Psoas muscle (tissue), 8 donors: ENCODE measurements around the gene CACNG4. TPM values are rescaled to one million over a fixed set of nuclear protein-coding genes. Genes with fewer than 3 reads are reported as not detected.

Experiments
- ATAC-seq, 4 donors: fragments of 200-7000 bp; cut with Tn5 transposase; one replicate each; pipeline ENCODE4 v1.9.1; 2020; ENCODE audit warnings: moderate library complexity in 3 of 4, mild to moderate bottlenecking in 2 of 4
- DNase-seq, 2 donors: peaks; one replicate each; pipeline ENCODE4 v3.0.0-alpha.2; 2020
- H3K27ac ChIP-seq: fragments of 200-600 bp; one replicate; pipeline ENCODE4 v1.8.0; 2022
- H3K27me3 ChIP-seq, 3 donors: fragments of 200-600 bp in 1 of 3; one replicate each; pipeline versions ENCODE4 v1.6.1 to v1.8.0; 2013 to 2022; ENCODE audit warnings: low read length in 2 of 3, mild to moderate bottlenecking in 2 of 3, moderate library complexity in 1 of 3; ENCODE audit not compliant: insufficient read depth in 3 of 3
- H3K36me3 ChIP-seq, 2 donors: fragments of 200-600 bp in 1 of 2; one replicate each; pipeline versions ENCODE4 v1.6.1 to v1.8.0; 2013 to 2022; ENCODE audit warnings: low read depth in 1 of 2, mild to moderate bottlenecking in 1 of 2, moderate library complexity in 1 of 2; ENCODE audit not compliant: insufficient read depth in 1 of 2
- H3K4me1 ChIP-seq: fragments of 200-600 bp; one replicate; pipeline ENCODE4 v1.8.0; 2022
- H3K4me3 ChIP-seq: fragments of 200-600 bp; one replicate; pipeline ENCODE4 v1.8.0; 2022; ENCODE audit warnings: mild to moderate bottlenecking
- H3K9me3 ChIP-seq: fragments of 200-600 bp; one replicate; pipeline ENCODE4 v1.8.0; 2022
- WGBS, 3 donors: extraction: QIAGEN DNeasy Blood & Tissue Kit; methylation state at CpG; one replicate each; pipeline versions ENCODE4 v1.1.6 to v1.1.7; 2013; 5-methylcytosine and 5-hydroxymethylcytosine counted together
- intact Hi-C, 2 donors: fragments of 100-400 bp; cut with DNase I; formaldehyde crosslinking; loops; one replicate each; pipeline versions ENCODE4 v1.11.0 to v1.14.2; 2022
- polyA plus RNA-seq, 3 donors: library from polyadenylated mRNA; stranded (reverse); fragments of 200-250 nt; gene quantifications; one replicate each; pipeline ENCODE4 v1.2.3, GENCODE V29; 2013
- total RNA-seq, 4 donors: library from RNA; stranded (reverse); fragmentation: NEBNext Ultra II Directional in 2 of 4; extraction: Animal tissue kit (Norgen Biotek cat#: 25700) in 2 of 4; gene quantifications; one replicate each; pipeline versions ENCODE4 v1.2.1 to v1.2.4, GENCODE V29; 2021 to 2023
- TF ChIP-seq, protein P1 (sequence below): fragments of 200-600 bp; IDR thresholded peaks from one replicate; pipeline ENCODE4 v1.8.0; 2022; ENCODE audit warnings: antibody characterized with exemption
- donor health status: healthy with polysubstance abuse.
- donor health status: DM: no; HTN: no; CAD: no; lungs with moderate emphysema.
- donor health status: Bipolar disorder and iron deficiency.
- donor health status: healthy.
- donor health status: DM: yes; HTN: yes; CAD: no.
- donor health status: DM: no; HTN: no; CAD: no.
- donor health status: DM: no; HTN: no; CAD: no.
- donor health status: DM: yes; HTN: yes; CAD: no.

CACNG4 gene
- total and polyA plus RNA-seq, 7 donors = 0.03 TPM; not detected in 6

DNA sequence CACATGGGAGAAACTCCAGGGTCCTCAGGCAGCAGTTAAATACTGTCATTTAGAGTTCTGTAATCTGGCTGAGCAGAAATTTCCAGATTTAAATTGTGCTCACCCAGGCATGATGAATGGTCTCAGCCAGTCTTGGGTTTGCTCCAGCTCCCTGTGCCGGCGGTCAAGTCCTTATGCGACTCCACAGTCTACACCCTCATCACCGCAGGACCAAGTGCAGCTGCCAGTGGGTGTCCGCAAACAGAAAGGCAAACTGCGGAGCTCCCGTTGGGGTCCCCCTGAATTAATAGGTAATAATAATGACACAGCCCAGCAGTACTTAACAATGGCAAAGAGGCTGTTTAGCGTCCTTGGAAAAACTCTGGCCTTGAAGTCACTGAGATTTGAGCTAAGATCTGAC, 3.9 kb upstream of the CACNG4 start:
- Histone ChIP-seq H3K9me3 (no peaks in the 10 kb centered on the region), H3K27ac (no peak overlapping the region), H3K4me3 (no peak overlapping the region), H3K27me3 (peaks cover 0 to 22% (median 9%) of the 10 kb centered on the region in 3 donors), H3K4me1 (no peaks in the 10 kb centered on the region), H3K36me3 (no peaks in the 10 kb centered on the region)
- TF ChIP-seq, protein P1, sequence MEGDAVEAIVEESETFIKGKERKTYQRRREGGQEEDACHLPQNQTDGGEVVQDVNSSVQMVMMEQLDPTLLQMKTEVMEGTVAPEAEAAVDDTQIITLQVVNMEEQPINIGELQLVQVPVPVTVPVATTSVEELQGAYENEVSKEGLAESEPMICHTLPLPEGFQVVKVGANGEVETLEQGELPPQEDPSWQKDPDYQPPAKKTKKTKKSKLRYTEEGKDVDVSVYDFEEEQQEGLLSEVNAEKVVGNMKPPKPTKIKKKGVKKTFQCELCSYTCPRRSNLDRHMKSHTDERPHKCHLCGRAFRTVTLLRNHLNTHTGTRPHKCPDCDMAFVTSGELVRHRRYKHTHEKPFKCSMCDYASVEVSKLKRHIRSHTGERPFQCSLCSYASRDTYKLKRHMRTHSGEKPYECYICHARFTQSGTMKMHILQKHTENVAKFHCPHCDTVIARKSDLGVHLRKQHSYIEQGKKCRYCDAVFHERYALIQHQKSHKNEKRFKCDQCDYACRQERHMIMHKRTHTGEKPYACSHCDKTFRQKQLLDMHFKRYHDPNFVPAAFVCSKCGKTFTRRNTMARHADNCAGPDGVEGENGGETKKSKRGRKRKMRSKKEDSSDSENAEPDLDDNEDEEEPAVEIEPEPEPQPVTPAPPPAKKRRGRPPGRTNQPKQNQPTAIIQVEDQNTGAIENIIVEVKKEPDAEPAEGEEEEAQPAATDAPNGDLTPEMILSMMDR = no peak
- ATAC-seq (no peak), DNase-seq (no peak)
- intact Hi-C loops = no loop called here
- 66 to 69% (median 66%) methylated on average over 8 of the region's 8 CpGs for WGBS, 3 donors

DNA sequence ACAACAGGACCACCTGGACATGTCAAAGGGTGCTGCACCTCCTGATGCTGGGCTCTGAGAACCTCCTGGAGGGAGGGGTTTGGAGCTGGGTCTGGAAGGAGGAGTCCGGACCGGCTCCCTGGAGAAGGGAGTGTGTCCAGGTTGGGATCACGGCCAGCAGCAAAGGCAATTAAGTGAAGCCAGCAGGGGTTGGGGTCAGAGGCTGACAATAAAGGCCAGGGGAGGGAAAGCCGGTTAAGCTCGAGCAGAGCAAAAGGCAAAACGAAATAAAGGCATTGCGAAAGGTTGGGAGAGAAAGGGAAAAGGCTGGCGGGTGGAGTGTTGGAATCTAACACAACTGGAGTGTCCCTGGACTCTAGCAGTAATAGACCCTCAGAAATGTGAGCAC, 992 bp upstream of the CACNG4 start:
- Histone ChIP-seq H3K9me3 (no peaks in the 10 kb centered on the region), H3K4me3 (no peak overlapping the region), H3K27ac (no peak overlapping the region), H3K27me3 (peaks cover 0 to 46% (median 17%) of the 10 kb centered on the region in 3 donors), H3K4me1 (peaks cover 11% of the 10 kb centered on the region), H3K36me3 (no peaks in the 10 kb centered on the region)
- TF ChIP-seq, protein P1 = no peak
- intact Hi-C loops = no loop called here
- DNase-seq = no peak
- WGBS, 3 donors = 30 to 43% (median 32%) methylated on average over 8 of the region's 8 CpGs
- no peak for ATAC-seq

DNA sequence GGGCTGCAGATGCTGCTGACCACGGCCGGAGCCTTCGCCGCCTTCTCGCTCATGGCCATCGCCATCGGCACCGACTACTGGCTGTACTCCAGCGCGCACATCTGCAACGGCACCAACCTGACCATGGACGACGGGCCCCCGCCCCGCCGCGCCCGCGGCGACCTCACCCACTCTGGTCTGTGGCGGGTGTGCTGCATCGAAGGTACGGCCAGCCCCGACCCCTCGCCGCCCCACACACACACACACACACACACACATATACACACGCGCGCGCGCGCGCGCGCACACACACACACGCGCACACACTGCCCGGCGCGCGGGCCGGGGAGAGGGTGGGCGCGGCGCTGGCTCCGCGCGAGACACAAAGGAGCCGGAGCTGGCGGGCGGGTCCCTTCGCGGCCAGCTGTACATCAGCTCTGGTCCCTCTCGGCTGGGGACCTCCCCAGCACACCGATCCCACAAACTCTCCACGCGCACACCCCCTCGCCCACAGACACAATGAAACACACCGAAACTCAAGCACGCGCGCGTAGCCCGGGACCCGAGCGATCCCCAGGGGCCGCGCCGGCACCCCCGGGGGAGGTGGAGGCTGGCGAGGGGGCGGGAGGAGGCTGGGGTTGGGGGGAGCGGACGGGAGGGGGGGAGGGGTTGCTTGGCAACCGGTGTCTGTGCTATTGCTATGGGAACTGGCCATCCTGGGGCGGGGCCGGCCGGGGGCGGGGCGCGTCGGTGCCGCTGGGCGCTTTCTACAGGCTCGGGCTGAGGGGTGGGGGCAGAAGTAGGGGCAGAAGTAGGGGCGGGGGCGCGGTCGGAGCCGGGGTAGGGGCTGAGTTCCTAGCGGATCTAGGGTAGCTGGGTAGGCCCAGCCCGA, 658 bp downstream of the CACNG4 start:
- peaks cover 0 to 46% (median 17%) of the 10 kb centered on the region in 3 donors for H3K27me3 ChIP-seq
- TF ChIP-seq, protein P1 = no peak
- peak in 3 of 4 donors; percentile 34 to 66 (median 47) for ATAC-seq

DNA sequence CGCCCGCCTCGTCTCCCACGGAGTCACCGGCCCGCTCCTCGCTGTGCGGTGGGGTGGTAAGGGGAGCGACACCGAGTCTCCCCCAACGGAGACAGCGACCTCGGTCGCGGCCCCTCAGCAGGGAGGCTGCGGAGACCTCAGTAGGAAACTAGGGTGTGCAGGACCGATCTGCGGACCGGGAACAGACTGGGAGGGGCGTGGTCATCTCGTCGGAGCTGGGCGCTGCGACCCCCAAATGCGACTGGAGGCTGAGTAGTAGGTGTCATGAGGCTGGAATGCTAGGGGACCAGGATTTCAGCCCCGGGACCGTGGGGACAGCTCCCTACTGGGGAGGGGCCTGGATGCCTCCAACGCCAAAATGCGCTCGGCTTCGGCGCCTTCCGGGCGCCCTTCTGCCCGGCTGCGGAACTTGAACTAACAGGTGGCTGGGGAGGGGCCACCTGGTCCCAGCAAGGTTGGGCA, 1.3 kb downstream of the CACNG4 start:
- WGBS, 3 donors = 2 to 4% (median 3%) methylated on average over 34 to 36 of the region's 36 CpGs
- no peaks in the 10 kb centered on the region for H3K36me3 ChIP-seq
- ATAC-seq = peak; percentile 26 to 57 (median 36)

More for the DNA sequence above, 658 bp downstream of the CACNG4 start:
- no peak overlapping the region for H3K27ac ChIP-seq
- peak overlapping the region; percentile 58 for H3K4me3 ChIP-seq
- intact Hi-C loops = no loop called here
- H3K9me3 ChIP-seq = no peaks in the 10 kb centered on the region
- 0 to 1% (median 0%) methylated on average over 22 to 91 of the region's 92 CpGs for WGBS, 3 donors
- H3K4me1 ChIP-seq = peaks cover 11% of the 10 kb centered on the region
- peak in 1 of 2 donors; percentile 60 for DNase-seq
- no peaks in the 10 kb centered on the region for H3K36me3 ChIP-seq

More for the DNA sequence above, 1.3 kb downstream of the CACNG4 start:
- intact Hi-C loops = no loop called here
- TF ChIP-seq, protein P1 = no peak
- no peak overlapping the region for H3K27ac ChIP-seq
- H3K27me3 ChIP-seq = peaks cover 0 to 46% (median 17%) of the 10 kb centered on the region in 3 donors
- peaks cover 11% of the 10 kb centered on the region for H3K4me1 ChIP-seq
- peak overlapping the region; percentile 58 for H3K4me3 ChIP-seq
- no peaks in the 10 kb centered on the region for H3K9me3 ChIP-seq
- DNase-seq = no peak
